Tibial nerve (tissue), 4 donors: ENCODE data around the gene AKT2. TPM values are rescaled to one million over a fixed set of nuclear protein-coding genes. Genes with fewer than 3 reads are reported as not detected.
A peak's percentile ranks its signal among the peaks of the same experiment; 100 is the strongest.

ENCODE experiments used
- DNase-seq, 2 donors: peaks; one replicate each; pipeline ENCODE4 v3.0.0-alpha.2; 2019; ENCODE audit warnings: low spot score in 2 of 2
- H3K27ac ChIP-seq, 4 donors: fragments of 200-600 bp; sonication (generic) in 3 of 4; one replicate each; pipeline ENCODE4 v1.5.1; 2017 to 2019; ENCODE audit warnings: mild to moderate bottlenecking in 1 of 4
- H3K27me3 ChIP-seq, 2 donors: fragments of 200-600 bp; sonication (generic) in 1 of 2; one replicate each; pipeline versions ENCODE4 v1.5.1 to v1.6.0; 2017 to 2019
- H3K36me3 ChIP-seq, 3 donors: fragments of 200-600 bp; sonication (generic); one replicate each; pipeline ENCODE4 v1.5.1; 2018 to 2019
- H3K4me1 ChIP-seq, 4 donors: fragments of 200-600 bp; sonication (generic) in 3 of 4; one replicate each; pipeline ENCODE4 v1.5.1; 2017 to 2019
- H3K4me3 ChIP-seq, 4 donors: fragments of 200-600 bp; sonication (generic) in 3 of 4; one replicate each; pipeline ENCODE4 v1.5.1; 2017 to 2019; ENCODE audit warnings: mild to moderate bottlenecking in 1 of 4, moderate library complexity in 1 of 4
- H3K9me3 ChIP-seq, 4 donors: fragments of 200-600 bp; sonication (generic) in 3 of 4; one replicate each; pipeline ENCODE4 v1.5.1; 2017 to 2019
- CTCF ChIP-seq, 5 experiments: fragments of 200-600 bp in 3 of 5; fragments of 450-650 bp in 2 of 5; sonication (generic) in 3 of 5; IDR thresholded peaks; one replicate each; pipeline ENCODE4 v1.5.1; 2016 to 2019; ENCODE audit warnings: antibody characterized with exemption in 5 of 5, mild to moderate bottlenecking in 3 of 5, moderate library complexity in 2 of 5
- EP300 ChIP-seq, 2 donors: sonication (generic); formaldehyde crosslinking; IDR thresholded peaks; one replicate each; pipeline ENCODE4 v1.6.1; 2017; ENCODE audit warnings: antibody characterized with exemption in 2 of 2, mild to moderate bottlenecking in 1 of 2
- POLR2A ChIP-seq, 2 donors: fragments of 450-650 bp; IDR thresholded peaks; one replicate each; pipeline ENCODE4 v1.6.1; 2017; ENCODE audit warnings: antibody characterized with exemption in 2 of 2, mild to moderate bottlenecking in 2 of 2, moderate library complexity in 2 of 2
- WGBS, 2 donors: methylation state at CpG; one replicate each; pipeline ENCODE4 v1.1.5; 2018; 5-methylcytosine and 5-hydroxymethylcytosine counted together
- total RNA-seq, 4 donors: library from RNA; depleted of rRNA; stranded (reverse); fragments of >200 nt; gene quantifications; one replicate each; pipeline ENCODE4 v1.1.0, GENCODE V29; 2016

The AKT2 gene
- total RNA-seq, 4 donors from 2014 or later, result 93.3 to 161 (median 121) TPM

GRCh38 chr19:40247178-40247577 lies 38.0 kb downstream of the AKT2 start:
- H3K4me3 ChIP-seq, result no peak overlapping the region
- peaks cover 0 to 23% (median 0%) of the 10 kb centered on the region in 3 donors for H3K36me3 ChIP-seq
- TF ChIP-seq CTCF (IDR thresholded peaks at IDR 0.05), result no peak
- TF ChIP-seq EP300 (IDR thresholded peaks at IDR 0.05), result no peak
- no peak for TF ChIP-seq POLR2A (IDR thresholded peaks at IDR 0.05)
- no peak for DNase-seq
- no peak overlapping the region for H3K27ac ChIP-seq
- no peaks in the 10 kb centered on the region for H3K9me3 ChIP-seq
- no peaks in the 10 kb centered on the region for H3K27me3 ChIP-seq
- WGBS, 2 donors, result 90 to 92% methylated on average over 6 of the region's 6 CpGs
- peaks cover 4 to 66% (median 20%) of the 10 kb centered on the region in 4 donors for H3K4me1 ChIP-seq

- DNase-seq, result no peak
- Histone ChIP-seq H3K9me3 (no peaks in the 10 kb centered on the region), H3K27me3 (no peaks in the 10 kb centered on the region), H3K27ac (peak overlapping the region in 1 of 4 donors; percentile 1), H3K4me3 (no peak overlapping the region), H3K4me1 (peaks cover 4 to 73% (median 25%) of the 10 kb centered on the region in 4 donors), H3K36me3 (peaks cover 0 to 25% (median 0%) of the 10 kb centered on the region in 3 donors)
- no peak for TF ChIP-seq CTCF (IDR thresholded peaks at IDR 0.05)
- TF ChIP-seq EP300 (IDR thresholded peaks at IDR 0.05), result no peak
- no peak for TF ChIP-seq POLR2A (IDR thresholded peaks at IDR 0.05)
- 92 to 95% methylated on average over 16 of the region's 16 CpGs for WGBS, 2 donors
Observed at GRCh38 chr19:40246292-40247073, 38.7 kb downstream of the AKT2 start.

- H3K27me3 ChIP-seq, result no peaks in the 10 kb centered on the region
- no peaks in the 10 kb centered on the region for H3K9me3 ChIP-seq
- no peak for TF ChIP-seq CTCF (IDR thresholded peaks at IDR 0.05)
- TF ChIP-seq EP300 (IDR thresholded peaks at IDR 0.05), result no peak
- no peak for TF ChIP-seq POLR2A (IDR thresholded peaks at IDR 0.05)
- peaks cover 0 to 26% (median 1%) of the 10 kb centered on the region in 3 donors for H3K36me3 ChIP-seq
- no peak overlapping the region for H3K4me3 ChIP-seq
- peak overlapping the region in 1 of 4 donors; percentile 25 for H3K27ac ChIP-seq
- peaks cover 4 to 81% (median 27%) of the 10 kb centered on the region in 4 donors for H3K4me1 ChIP-seq
- DNase-seq, result no peak
- 49 to 61% methylated on average over 9 of the region's 9 CpGs for WGBS, 2 donors
Observed at GRCh38 chr19:40245506-40246128, 39.5 kb downstream of the AKT2 start.

- Histone ChIP-seq H3K36me3 (peaks cover 0 to 26% (median 10%) of the 10 kb centered on the region in 3 donors), H3K4me3 (no peak overlapping the region), H3K9me3 (no peaks in the 10 kb centered on the region), H3K27me3 (no peaks in the 10 kb centered on the region), H3K4me1 (peaks cover 4 to 89% (median 27%) of the 10 kb centered on the region in 4 donors), H3K27ac (no peak overlapping the region)
- TF ChIP-seq EP300 (IDR thresholded peaks at IDR 0.05), result no peak
- TF ChIP-seq CTCF (IDR thresholded peaks at IDR 0.05), result no peak
- TF ChIP-seq POLR2A (IDR thresholded peaks at IDR 0.05), result no peak
- no peak for DNase-seq
- WGBS, 2 donors, result 73 to 77% methylated on average over 12 of the region's 12 CpGs
Observed at GRCh38 chr19:40244579-40245317, 40.4 kb downstream of the AKT2 start.
